Measurements from ENCODE around the gene MRTFB.
A peak's percentile ranks its signal among the peaks of the same experiment; 100 is the strongest.

The MRTFB gene

DNA sequence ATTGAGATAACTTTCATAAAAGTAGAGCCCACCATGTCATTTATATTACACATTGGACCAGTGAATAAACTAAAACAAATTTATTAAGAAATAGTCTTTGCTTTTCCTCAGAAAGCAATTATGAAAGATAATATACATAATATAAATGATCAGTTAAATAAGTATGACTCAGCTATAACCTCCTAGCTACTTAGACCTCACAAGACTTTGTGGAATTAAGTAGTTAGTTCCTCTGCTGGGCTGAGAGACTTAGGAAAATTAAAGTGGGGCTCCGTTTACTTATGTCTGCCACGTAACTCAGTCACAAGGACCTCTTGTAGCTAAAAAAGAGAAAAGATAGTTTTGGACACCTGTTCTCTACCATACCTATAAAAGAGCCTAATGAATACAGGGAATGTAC, 76.9 kb downstream of the MRTFB start:
- ChIA-PET POLR2A (no interaction called here), CTCF (no interaction called here)
- no peak for DNase-seq (ENCODE audit: extremely low spot score)
- TF ChIP-seq FOXM1 (IDR thresholded peaks at IDR 0.05; ENCODE audit: borderline replicate concordance) (no peak), BHLHE40 (IDR thresholded peaks at IDR 0.05; ENCODE audit: borderline replicate concordance) (no peak), TARDBP (IDR thresholded peaks at IDR 0.05) (no peak), ARNT (IDR thresholded peaks at IDR 0.05) (no peak), CTBP1 (IDR thresholded peaks at IDR 0.05; ENCODE audit: borderline replicate concordance) (no peak), NFRKB (IDR thresholded peaks at IDR 0.05) (no peak), PKNOX1 (IDR thresholded peaks at IDR 0.05) (no peak), FOXK2 (IDR thresholded peaks at IDR 0.05) (no peak), ELF4 (IDR thresholded peaks at IDR 0.05) (no peak), L3MBTL2 (conservative IDR thresholded peaks at IDR 0.05) (no peak), LEF1 (IDR thresholded peaks at IDR 0.05; ENCODE audit: borderline replicate concordance) (no peak), FOXA1 (IDR thresholded peaks at IDR 0.05) (no peak)

DNA sequence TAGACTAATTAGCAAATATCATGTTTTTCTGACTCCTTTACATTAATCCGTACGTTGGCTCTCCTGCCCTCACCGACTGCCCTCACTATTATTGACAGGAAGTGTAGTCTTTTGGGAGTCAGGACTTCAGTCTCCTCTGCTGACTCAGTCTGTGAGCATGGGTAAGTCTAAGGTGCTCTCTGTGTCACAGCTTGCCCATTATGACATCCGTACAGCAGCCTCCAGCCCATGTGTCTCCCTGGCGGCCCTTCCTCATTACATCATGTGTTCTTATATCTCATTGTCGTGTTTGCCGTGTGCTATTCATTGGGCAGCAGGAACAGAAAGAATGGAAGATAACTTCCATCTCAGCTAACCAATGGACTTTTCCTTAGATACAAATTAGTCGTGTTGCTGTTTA, 77.5 kb downstream of the MRTFB start:
- TF ChIP-seq ARNT (IDR thresholded peaks at IDR 0.05) (no peak), PKNOX1 (IDR thresholded peaks at IDR 0.05) (no peak), L3MBTL2 (conservative IDR thresholded peaks at IDR 0.05) (no peak)
- ChIA-PET POLR2A (interaction anchor here (1.2 kb wide), 1 partner anchor 10 kb away, joined by 3 read pairs; no protein-coding TSS in a partner anchor), CTCF (no interaction called here)
- DNase-seq (ENCODE audit: extremely low spot score) = no peak

DNA sequence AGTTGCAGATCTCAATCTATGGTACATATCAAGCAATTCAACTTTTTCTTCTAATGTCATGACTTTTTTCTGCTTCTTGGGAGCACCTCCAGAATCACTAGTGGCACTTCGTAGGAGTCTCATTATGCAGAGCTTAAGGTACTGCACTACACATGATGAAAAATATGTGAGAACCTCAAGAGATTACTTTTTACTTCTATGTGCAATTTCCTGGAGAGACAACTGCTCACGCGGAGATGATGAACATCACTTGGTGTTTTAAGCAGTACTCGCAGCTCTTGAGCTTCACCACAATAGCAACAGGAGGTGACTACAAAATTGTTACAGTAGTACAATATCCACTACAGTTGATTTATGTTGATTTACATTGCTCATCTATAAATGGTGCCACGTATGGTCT, 79.7 kb downstream of the MRTFB start:
- ChIA-PET POLR2A (no interaction called here), CTCF (no interaction called here)
- no peak for TF ChIP-seq FOXM1 (IDR thresholded peaks at IDR 0.05; ENCODE audit: borderline replicate concordance)
- no peak for TF ChIP-seq FOXA1 (IDR thresholded peaks at IDR 0.05)
- TF ChIP-seq SP1 (IDR thresholded peaks at IDR 0.05) = no peak
- no peak for TF ChIP-seq NFRKB (IDR thresholded peaks at IDR 0.05)
- TF ChIP-seq TARDBP (IDR thresholded peaks at IDR 0.05) = no peak
- TF ChIP-seq L3MBTL2 (conservative IDR thresholded peaks at IDR 0.05) = no peak
- no peak for TF ChIP-seq LEF1 (IDR thresholded peaks at IDR 0.05; ENCODE audit: borderline replicate concordance)
- TF ChIP-seq ARNT (IDR thresholded peaks at IDR 0.05) = no peak
- no peak for TF ChIP-seq ELF4 (IDR thresholded peaks at IDR 0.05)
- no peak for TF ChIP-seq CTBP1 (IDR thresholded peaks at IDR 0.05; ENCODE audit: borderline replicate concordance)
- TF ChIP-seq FOXK2 (IDR thresholded peaks at IDR 0.05) = no peak
- no peak for TF ChIP-seq SUZ12 (IDR thresholded peaks at IDR 0.05)
- TF ChIP-seq ZNF384 (IDR thresholded peaks at IDR 0.05) = no peak
- TF ChIP-seq PKNOX1 (IDR thresholded peaks at IDR 0.05) = no peak
- TF ChIP-seq BHLHE40 (IDR thresholded peaks at IDR 0.05; ENCODE audit: borderline replicate concordance) = no peak
- no peak for TF ChIP-seq HDGF (IDR thresholded peaks at IDR 0.05; ENCODE audit: borderline replicate concordance)
- DNase-seq (ENCODE audit: extremely low spot score) = no peak

DNA sequence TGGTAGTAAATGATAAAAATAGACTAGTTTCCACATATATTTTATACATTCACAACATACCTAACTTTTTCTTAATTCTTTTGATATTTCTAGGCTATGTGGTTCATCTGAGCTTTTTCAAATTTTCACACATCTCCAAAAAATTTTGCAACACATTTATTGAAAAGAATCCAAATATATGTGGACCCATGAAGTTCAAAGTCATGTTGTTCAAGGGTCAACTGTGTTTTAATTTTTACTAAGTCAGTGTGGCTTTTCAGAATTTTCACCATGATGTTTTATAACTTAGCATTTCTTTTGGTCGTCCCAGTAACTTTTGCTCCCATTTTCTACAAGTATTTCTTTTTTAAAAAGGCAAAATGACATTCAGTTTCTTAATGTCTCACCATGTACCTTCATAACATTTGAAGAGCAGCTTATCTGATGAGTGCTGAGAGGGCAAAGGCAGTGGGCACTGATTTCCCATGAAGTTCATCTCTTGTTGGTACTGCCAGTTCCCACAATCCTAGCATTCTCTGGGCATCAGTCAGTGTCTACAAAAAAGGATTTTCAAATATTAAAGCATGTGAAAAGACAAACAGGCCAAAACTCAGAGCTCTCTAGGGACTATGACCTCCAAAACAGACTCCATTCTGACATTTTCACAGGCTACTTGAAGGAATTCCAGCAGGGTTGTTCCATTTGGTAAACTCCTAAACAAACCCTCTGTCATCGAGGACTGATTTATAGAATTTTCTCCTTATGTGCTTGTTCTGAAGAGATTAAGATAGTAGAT, 80.3 kb downstream of the MRTFB start:
- TF ChIP-seq L3MBTL2 (conservative IDR thresholded peaks at IDR 0.05) (no peak), PKNOX1 (IDR thresholded peaks at IDR 0.05) (peak; percentile 75), FOXA1 (IDR thresholded peaks at IDR 0.05) (no peak), CTBP1 (IDR thresholded peaks at IDR 0.05; ENCODE audit: borderline replicate concordance) (no peak)
- POLR2A ChIA-PET = no interaction called here
- DNase-seq (ENCODE audit: extremely low spot score) = peak; percentile 9
- CTCF ChIA-PET = no interaction called here

DNA sequence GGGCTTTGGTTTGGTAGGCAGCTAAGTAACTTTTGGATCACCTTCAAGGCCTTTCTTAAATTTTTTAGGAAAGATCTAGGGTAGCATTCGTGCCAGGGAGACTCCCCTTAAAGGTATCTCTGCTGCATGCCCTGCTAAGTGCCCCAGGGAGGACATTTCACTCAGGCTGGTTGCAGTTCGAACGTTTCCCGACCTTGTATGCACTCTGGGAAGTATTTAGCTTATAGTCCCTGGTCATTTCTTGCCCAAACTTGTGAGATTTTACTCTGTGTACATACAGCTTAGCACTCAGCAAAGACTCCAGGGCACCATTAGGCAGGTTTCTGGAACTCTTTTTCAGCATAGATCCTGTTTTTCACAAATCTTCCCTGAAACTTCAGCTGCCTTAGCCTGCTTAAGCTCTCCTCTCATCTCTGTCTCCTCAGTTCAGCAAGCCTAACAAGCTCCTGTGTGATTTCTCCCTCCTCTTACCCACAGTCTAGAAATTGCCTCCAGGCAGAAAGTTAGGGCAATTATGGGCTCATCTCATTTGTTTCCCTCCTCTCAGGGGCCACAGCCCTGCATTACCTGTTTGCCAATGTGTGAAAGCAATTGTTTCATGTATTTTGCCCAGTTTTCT, 84.6 kb downstream of the MRTFB start:
- ChIA-PET CTCF (no interaction called here), POLR2A (interaction anchor here (1.0 kb wide), 1 partner anchor 9 kb away, joined by 3 read pairs; no protein-coding TSS in a partner anchor)
- DNase-seq (ENCODE audit: extremely low spot score) = no peak
- TF ChIP-seq LEF1 (IDR thresholded peaks at IDR 0.05; ENCODE audit: borderline replicate concordance) = no peak
- no peak for TF ChIP-seq FOXK2 (IDR thresholded peaks at IDR 0.05)
- TF ChIP-seq ELF4 (IDR thresholded peaks at IDR 0.05) = no peak
- TF ChIP-seq PKNOX1 (IDR thresholded peaks at IDR 0.05) = no peak
- TF ChIP-seq CTBP1 (IDR thresholded peaks at IDR 0.05; ENCODE audit: borderline replicate concordance) = no peak
- no peak for TF ChIP-seq ARNT (IDR thresholded peaks at IDR 0.05)
- TF ChIP-seq FOXA1 (IDR thresholded peaks at IDR 0.05) = no peak
- TF ChIP-seq ZNF384 (IDR thresholded peaks at IDR 0.05) = no peak
- TF ChIP-seq TARDBP (IDR thresholded peaks at IDR 0.05) = no peak
- TF ChIP-seq NFRKB (IDR thresholded peaks at IDR 0.05) = no peak
- TF ChIP-seq HDGF (IDR thresholded peaks at IDR 0.05; ENCODE audit: borderline replicate concordance) = no peak
- TF ChIP-seq L3MBTL2 (conservative IDR thresholded peaks at IDR 0.05) = no peak
- TF ChIP-seq SUZ12 (IDR thresholded peaks at IDR 0.05) = no peak
- TF ChIP-seq SP1 (IDR thresholded peaks at IDR 0.05) = no peak
- TF ChIP-seq FOXM1 (IDR thresholded peaks at IDR 0.05; ENCODE audit: borderline replicate concordance) = no peak
- TF ChIP-seq BHLHE40 (IDR thresholded peaks at IDR 0.05; ENCODE audit: borderline replicate concordance) = no peak

All from HEK293T (cell line).